Peyer's patch (tissue), 4 donors: ENCODE results near the gene RBPJ.

Source experiments
- POLR2A ChIP-seq, 2 donors: fragments of 450-650 bp; IDR thresholded peaks; one replicate each; pipeline ENCODE4 v1.5.1; 2017; ENCODE audit warnings: antibody characterized with exemption in 2 of 2, mild to moderate bottlenecking in 2 of 2, moderate library complexity in 2 of 2
- TF ChIP-seq, protein P1 (sequence below), 6 experiments: fragments of 450-650 bp in 4 of 6; fragments of 200-600 bp in 2 of 6; sonication (generic) in 1 of 6; IDR thresholded peaks; one replicate each; pipeline ENCODE4 v1.5.1; 2017 to 2019; ENCODE audit warnings: antibody characterized with exemption in 6 of 6, mild to moderate bottlenecking in 3 of 6, moderate library complexity in 1 of 6

DNA sequence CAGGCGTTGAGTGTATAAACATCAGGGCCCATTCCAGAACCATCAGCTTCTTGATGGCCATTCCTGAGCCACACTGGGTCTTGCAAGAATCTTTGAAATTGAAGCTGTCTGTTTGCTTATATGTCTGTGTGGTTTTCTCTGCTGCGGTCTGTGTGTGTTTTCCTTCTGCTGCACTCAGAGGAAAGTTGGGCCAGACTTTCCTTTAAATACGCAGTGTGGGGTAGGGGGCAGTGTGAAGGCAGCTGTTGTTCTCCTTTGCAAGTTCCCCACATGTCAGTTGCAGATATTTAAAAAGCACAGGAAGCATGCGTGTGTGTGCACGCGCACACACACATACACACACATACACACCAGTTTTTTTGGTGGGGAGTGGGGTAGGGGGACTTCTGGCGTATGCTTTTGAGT is 137.3 kb downstream of the RBPJ start:
- TF ChIP-seq POLR2A (IDR thresholded peaks at IDR 0.05): no peak
- TF ChIP-seq, protein P1, sequence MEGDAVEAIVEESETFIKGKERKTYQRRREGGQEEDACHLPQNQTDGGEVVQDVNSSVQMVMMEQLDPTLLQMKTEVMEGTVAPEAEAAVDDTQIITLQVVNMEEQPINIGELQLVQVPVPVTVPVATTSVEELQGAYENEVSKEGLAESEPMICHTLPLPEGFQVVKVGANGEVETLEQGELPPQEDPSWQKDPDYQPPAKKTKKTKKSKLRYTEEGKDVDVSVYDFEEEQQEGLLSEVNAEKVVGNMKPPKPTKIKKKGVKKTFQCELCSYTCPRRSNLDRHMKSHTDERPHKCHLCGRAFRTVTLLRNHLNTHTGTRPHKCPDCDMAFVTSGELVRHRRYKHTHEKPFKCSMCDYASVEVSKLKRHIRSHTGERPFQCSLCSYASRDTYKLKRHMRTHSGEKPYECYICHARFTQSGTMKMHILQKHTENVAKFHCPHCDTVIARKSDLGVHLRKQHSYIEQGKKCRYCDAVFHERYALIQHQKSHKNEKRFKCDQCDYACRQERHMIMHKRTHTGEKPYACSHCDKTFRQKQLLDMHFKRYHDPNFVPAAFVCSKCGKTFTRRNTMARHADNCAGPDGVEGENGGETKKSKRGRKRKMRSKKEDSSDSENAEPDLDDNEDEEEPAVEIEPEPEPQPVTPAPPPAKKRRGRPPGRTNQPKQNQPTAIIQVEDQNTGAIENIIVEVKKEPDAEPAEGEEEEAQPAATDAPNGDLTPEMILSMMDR (IDR thresholded peaks at IDR 0.05): no peak
